Activated T-cell treated with anti-CD3 and anti-CD28 coated beads for 24 hours (primary cell): ENCODE measurements around the gene RPL3.
"Not testable (repeated sequence)": the region's sequence is repeated elsewhere in the genome, so short reads cannot be mapped to it uniquely, and the experiment has no call there.

Source experiments
- DNase-seq: peaks from one replicate; pipeline ENCODE4 v3.0.0-alpha.2; 2020; ENCODE audit warnings: low read depth

RPL3 gene

GRCh38 chr22:39351689-39352214 lies 32.3 kb upstream of the RPL3 start:
- DNase-seq, result no peak

DNA sequence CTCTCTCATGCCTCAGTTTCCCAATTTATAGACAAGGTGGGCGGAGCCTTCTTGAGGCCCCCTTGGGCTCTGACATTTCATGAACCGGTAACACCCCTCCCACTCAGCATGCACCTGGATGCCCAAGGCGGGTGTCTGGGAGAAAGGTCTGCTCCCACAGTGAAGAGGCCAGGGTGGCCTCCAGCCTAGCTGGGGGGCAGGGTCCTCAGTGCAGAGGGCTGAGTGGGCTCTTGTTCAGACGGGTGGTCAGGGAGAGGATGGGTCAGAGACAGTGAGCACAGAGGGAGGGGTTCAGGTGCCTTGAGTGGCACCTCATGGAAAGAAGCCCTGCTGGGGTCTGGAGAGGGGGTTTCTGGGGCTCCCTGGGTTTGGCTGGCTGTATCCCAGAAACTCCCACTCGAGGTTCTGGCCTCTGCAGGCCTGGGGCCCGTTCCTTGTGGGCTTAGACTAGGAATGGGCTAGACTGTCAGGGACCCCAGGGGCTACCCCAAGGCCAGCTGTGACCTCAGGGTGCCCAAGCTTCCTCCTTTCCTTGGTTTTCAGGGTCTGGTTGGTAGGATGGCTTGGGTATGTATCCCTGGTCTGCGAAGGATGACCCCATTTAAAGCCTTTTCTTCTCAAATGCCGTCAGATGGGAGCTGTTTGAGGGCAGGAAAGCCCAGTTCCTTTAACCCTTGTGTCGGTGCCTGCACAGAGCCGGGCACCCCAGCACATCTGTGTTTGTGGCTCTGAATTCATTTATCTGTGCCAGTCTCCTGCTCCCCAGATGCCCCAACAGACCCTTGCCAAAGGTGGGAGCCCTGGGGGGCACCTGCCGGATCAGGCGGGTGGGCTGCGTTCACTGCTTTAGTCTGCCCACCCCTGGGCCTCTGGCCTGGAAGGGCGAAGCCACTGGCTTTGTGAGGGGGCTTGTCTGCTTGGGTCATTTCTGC lies 31.6 kb upstream of the RPL3 start:
- no peak for DNase-seq

GRCh38 chr22:39349967-39350726 lies 30.7 kb upstream of the RPL3 start, which contains the start of gene SYNGR1:
Gene SYNGR1, plus strand, starts transcription at chr22:39349991. Its CDS starts 20 bp downstream, at chr22:39350011.
- DNase-seq, result no peak

DNA sequence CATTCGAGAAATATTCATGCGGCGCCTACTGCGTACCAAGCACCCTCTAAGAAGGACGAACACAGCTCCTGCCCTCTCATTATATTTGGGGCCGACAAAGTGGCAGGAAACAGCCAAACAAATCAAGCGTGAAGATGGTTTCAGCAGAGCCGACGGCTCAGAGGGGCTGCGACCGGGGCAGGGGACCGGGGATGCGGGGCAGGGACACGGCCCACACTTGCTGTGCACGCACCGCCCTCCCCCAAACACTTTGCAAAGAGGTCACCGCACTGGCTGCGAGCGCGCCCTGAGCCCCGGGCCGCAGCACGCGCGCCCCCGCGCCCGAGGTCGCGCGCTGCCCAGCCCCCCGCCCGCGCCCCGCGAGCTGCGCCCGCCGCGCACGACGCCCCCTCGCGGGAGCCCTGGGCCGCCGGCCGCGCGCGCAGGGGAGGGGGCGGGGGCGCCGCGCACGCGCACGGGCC lies 30.1 kb upstream of the RPL3 start:
- DNase-seq, result no peak

- DNase-seq, result no peak
Observed at GRCh38 chr22:39348909-39349505, 29.6 kb upstream of the RPL3 start.

- no peak for DNase-seq
Observed at GRCh38 chr22:39345231-39345630, 25.8 kb upstream of the RPL3 start.

DNA sequence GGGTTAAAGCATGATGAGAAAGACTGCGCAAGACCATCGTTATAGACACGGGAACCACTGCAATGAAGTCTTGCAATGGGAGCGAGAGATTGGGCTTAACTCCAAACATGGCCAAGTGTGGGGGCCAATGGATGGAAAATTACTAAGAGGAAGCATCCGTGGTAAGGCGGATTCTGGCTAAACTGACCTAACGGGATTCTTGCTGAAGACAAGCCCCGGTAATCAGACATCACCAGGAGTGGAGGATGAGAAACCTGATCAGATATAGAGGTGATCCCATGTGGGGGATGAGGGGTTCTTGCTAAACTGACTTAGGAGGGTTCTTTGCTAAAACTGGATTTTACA lies 24.6 kb upstream of the RPL3 start:
- no peak for DNase-seq

GRCh38 chr22:39343259-39344045 lies 24.0 kb upstream of the RPL3 start:
- peak; percentile 40 for DNase-seq

GRCh38 chr22:39341179-39341578 lies 21.8 kb upstream of the RPL3 start:
- no peak for DNase-seq

- not testable (repeated sequence) for DNase-seq
Observed at GRCh38 chr22:39339775-39340174, 20.4 kb upstream of the RPL3 start.

DNA sequence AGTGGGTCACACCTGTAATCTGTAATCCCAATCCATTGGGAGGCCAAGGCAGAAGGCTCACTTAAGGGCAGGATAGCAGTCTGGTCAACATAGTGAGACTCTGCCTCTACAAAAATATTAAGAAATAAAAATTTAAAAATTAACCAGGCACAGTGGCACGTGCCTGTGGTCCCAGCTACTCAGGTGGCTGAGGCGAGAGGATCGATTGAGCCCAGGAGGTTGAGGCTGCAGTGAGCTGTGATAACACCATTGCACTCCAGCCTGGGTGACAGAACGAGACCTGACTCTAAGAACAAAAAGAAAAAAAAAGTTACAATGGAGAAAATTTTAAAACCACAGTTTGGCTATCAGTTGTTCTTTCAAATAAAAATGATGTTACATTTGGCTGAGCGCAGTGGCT lies 17.0 kb upstream of the RPL3 start:
- DNase-seq, result no peak

DNA sequence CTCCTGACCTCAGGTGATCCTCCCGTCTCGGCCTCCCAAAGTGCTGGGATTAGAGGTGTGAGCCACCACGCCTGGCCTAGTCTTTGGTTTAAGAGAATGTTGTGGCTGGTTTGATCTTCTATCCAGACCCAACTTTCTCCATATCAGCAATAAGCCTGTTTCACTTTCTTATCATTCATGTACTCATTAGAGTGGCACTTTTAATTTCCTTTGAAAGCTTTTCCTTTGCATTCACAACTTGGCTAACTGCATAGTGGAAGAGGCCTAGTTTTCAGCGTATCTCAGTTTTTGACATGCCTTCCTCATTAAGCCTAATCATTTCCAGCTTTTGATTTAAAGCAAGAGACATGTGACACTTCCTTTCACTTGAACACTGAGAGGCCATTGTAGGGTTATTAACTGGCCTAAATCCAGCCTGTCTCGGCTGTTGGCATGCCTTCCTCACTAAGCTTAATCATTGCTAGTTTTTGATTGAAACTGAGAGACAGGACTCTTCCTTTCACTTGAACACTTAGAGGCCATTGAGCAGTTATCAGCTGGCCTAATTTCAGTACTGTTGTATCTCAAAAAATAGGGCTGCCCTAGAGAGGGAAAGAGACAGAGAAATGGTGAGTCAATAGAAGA lies 13.1 kb upstream of the RPL3 start:
- no peak for DNase-seq

- not testable (repeated sequence) for DNase-seq
Observed at GRCh38 chr22:39330553-39330952, 11.1 kb upstream of the RPL3 start.

DNA sequence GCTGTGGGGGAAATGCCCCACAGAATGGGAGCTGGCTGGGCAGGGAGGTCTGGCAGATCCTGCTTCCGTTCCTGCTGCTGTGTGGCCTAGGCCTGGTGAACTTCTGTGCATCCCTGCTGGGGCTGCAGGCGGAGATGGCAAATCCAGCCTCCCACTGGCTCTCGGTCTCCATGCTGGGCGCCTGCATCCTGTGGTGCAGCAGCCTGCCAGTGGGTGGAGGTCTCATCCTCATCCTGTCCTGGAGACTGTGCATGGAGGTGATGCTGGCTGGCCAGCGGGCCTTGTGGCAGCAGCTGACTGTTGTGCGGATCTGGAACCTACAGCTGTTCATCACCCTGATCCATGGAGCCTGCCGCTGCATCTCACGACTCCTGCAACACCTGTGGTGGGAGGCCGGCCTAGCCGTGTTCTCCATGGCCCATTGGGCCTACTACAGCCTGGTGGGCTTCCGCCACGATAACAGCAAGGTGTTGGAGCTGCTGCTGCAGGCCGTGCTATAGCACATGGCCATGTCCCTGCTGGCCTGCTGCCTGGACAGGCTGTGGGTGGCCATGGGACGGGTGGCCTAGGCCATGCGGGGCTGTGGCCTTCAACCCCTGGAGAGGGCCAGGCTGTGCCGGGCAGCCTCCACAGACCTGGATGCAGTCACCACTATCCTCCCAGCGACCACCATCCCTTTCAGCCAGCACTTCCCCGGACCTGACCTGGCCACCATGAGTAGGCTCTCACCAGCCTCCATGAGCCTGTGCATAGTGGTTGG lies 8.8 kb upstream of the RPL3 start:
- no peak for DNase-seq

- no peak for DNase-seq
Observed at GRCh38 chr22:39325392-39325932, 6.0 kb upstream of the RPL3 start.

DNA sequence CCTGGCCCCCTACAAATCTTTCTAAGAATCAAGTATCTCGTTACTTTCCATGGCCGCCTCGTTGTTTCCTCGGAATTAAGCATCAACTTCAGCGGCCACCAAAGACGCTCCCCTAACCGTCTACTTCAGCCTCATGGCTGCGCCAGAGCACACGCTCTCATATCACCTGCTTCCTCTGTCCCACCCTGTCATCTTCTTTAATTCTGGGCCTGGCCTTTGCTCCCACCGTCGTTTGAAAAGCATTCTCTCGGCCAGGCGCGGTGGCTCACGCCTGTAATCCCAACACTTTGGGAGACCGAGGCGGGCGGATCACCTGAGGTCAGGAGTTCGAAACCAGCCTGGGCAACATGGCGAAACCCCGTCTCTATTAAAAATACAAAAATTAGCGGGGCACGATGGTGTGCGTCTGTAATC lies 1.2 kb upstream of the RPL3 start:
- DNase-seq, result not testable (repeated sequence)

DNA sequence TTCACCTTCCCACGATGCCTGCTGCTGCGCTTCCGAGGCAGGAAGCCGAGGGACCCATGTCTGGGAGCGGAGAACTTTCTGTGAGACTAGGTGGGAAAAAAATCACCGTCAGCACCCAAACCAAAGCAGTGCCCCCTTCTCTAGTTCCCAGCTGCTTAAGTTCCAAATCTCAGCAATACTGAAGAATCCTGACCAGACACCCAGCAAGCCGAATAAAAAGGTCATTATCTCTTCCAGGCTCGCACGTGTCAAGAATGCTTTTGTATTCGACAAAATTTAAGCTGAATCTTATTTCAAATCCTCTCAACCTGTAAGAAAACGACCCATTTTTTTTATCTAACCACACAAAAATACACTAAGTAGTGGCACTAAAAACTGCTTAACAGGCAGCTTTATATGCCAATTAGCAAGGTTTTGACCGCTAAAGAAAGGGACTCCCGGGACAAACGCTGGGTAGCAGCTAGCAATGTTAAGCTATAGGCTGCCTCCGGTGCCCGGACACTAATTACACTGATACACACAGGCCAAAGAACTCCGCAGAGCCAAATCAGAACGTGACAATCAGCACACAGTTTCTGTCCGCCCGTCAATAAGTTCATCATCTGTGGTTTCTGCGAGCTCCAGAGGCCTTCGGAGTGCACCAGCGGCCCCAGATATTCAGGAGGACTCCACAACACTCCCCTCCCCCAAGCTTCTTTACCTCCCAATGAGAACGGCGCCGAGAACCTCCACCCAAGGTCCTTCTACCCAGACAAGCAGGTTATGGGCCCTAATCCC lies 728 bp downstream of the RPL3 start:
- DNase-seq, result no peak

DNA sequence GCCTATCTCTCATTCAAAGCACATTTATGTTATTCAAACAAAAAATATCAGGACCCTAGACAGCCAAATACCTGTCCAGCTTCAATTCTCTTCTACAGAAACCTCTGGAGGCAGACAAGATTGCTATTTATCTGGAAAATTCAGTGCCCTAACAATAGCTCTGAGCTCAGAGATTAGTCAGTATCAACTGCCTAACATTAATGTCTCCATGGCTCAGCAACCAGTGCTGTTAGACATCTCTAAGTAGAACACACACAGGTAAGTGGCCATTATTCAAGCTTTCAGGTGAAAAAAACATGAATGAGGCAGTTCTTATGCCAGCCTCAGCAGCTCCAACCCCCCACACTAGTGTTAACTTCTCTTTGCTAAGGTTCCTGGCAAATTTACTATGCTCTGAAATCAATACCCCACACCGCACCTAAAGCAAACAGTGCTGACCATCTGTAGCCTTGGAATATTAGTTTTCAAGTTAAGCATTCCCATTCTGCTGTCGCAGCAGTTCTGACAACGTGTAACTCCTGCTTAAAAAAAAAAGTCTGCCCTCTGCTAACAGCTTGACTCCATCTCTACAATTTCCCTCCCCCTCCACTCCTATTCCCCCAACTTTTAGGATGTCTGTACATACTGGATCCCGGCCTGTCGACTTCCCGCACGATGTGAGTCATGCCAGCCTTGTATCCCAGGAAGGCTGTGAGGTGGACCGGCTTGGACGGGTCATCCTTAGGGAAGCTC lies 1.5 kb downstream of the RPL3 start:
- DNase-seq, result no peak
